Measurements from ENCODE around the gene RBBP8NL. TPM values are rescaled to one million over a fixed set of nuclear protein-coding genes. Genes with fewer than 3 reads are reported as not detected.

The RBBP8NL gene
- total and polyA plus RNA-seq, 2 of the 8 experiments (the other 6 are each of a cell fraction or from before 2014, with no cell fraction given), result 0.43 to 0.48 TPM

- no peaks in the 10 kb centered on the region for H3K23me2 ChIP-seq (ENCODE audit: low read depth, low read length)
- no peak overlapping the region for H2BK120ac ChIP-seq (replicated peaks; ENCODE audit: low read depth, low read length)
- H3K4me2 ChIP-seq (ENCODE audit: insufficient read depth in 1 of 2, low read depth in 2 of 2, low read length in 2 of 2), result no peak overlapping the region
- 91% methylated on average over 25 of the region's 25 CpGs; no CpG with 5 or more reads in 1 of the 2 experiments for WGBS, 2 experiments (ENCODE audit: extremely low coverage in 1 of 2, insufficient coverage in 1 of 2, insufficient read length in 1 of 2, insufficient replicate concordance in 2 of 2, low coverage in 1 of 2, low lambda C conversion rate in 2 of 2, missing lambda C conversion rate in 1 of 2)
- H3K4me3 ChIP-seq (ENCODE audit: extremely low read depth in 1 of 4, insufficient read depth in 2 of 4, low read depth in 3 of 4, low read length in 4 of 4), result no peak overlapping the region
- no peak overlapping the region for H2BK20ac ChIP-seq (ENCODE audit: low read length)
- peaks cover 0 to 2% of the 10 kb centered on the region in 2 experiments for H4K20me1 ChIP-seq (replicated peaks in 1 of 2; ENCODE audit: control insufficient read depth in 1 of 2, insufficient read depth in 2 of 2, low read length in 2 of 2)
- no peak overlapping the region for H2BK5ac ChIP-seq (ENCODE audit: low read depth, low read length)
- FAIRE-seq (no peak), DNase-seq (ENCODE audit: low read depth in 1 of 2, low spot score in 2 of 2) (no peak)
- no peak overlapping the region for H2AK5ac ChIP-seq (ENCODE audit: low read depth, low read length)
- H3K56ac ChIP-seq (replicated peaks; ENCODE audit: insufficient read length, low read depth, low read length), result no peak overlapping the region
- H3K4ac ChIP-seq (replicated peaks; ENCODE audit: insufficient read length, low read depth, low read length), result no peak overlapping the region
- no peak overlapping the region for H2BK12ac ChIP-seq (ENCODE audit: low read depth, low read length)
- H3K27ac ChIP-seq (ENCODE audit: low read depth, low read length), result no peak overlapping the region
- no peaks in the 10 kb centered on the region for H3K36me3 ChIP-seq (ENCODE audit: control insufficient read depth in 2 of 4, insufficient read depth in 4 of 4, low read length in 3 of 4)
- H3K9me3 ChIP-seq (ENCODE audit: insufficient read depth in 2 of 2, low read depth in 1 of 2, low read length in 1 of 2), result no peaks in the 10 kb centered on the region
- no peak overlapping the region for H3K18ac ChIP-seq (ENCODE audit: extremely low read depth, low read length)
- H3K4me1 ChIP-seq (replicated peaks in 1 of 4; ENCODE audit: control insufficient read depth in 3 of 4, insufficient read depth in 4 of 4, low read length in 3 of 4), result no peaks in the 10 kb centered on the region
- CTCF ChIA-PET (ENCODE audit: partially characterized antibody), result interaction anchor here (1.0 to 1.3 kb wide), 3 partner anchors 44 to 53 kb away, joined by 3 read pairs; no protein-coding TSS in a partner anchor
- no peak overlapping the region for H2BK15ac ChIP-seq (ENCODE audit: low read length)
- no peak overlapping the region for H3K23ac ChIP-seq (ENCODE audit: insufficient read length)
- POLR2A ChIA-PET (ENCODE audit: partially characterized antibody), result no interaction called here
- no peaks in the 10 kb centered on the region for H3K79me1 ChIP-seq (ENCODE audit: low read depth, low read length)
- no peak overlapping the region for H3K9ac ChIP-seq (replicated peaks in 1 of 4; ENCODE audit: extremely low read depth in 1 of 4, low read depth in 3 of 4, low read length in 3 of 4)
- H3K14ac ChIP-seq (ENCODE audit: insufficient read length), result no peak overlapping the region
- H3K27me3 ChIP-seq (replicated peaks in 1 of 4; ENCODE audit: control insufficient read depth in 3 of 4, extremely low read depth in 1 of 4, insufficient read depth in 3 of 4, low read length in 3 of 4), result no peaks in the 10 kb centered on the region
- no peak overlapping the region; the same call in 1 of the 2 replicates for H4K8ac ChIP-seq (ENCODE audit: extremely low read depth, insufficient read depth, low read length)
- H3K79me2 ChIP-seq (ENCODE audit: control insufficient read depth in 1 of 2, insufficient read depth in 2 of 2, low read length in 2 of 2), result no peaks in the 10 kb centered on the region
- H4K5ac ChIP-seq (ENCODE audit: insufficient read length, low read depth, low read length), result no peak overlapping the region
- H2AFZ ChIP-seq (ENCODE audit: low read length), result no peak overlapping the region
- no peak overlapping the region for H4K91ac ChIP-seq (replicated peaks; ENCODE audit: insufficient read length, low read length)
- TF ChIP-seq RXRA (IDR thresholded peaks at IDR 0.05; ENCODE audit: insufficient read depth, low read depth, low read length) (no peak), SIX5 (IDR thresholded peaks at IDR 0.05; ENCODE audit: low read depth, low read length) (no peak), EZH2 (IDR thresholded peaks at IDR 0.05; ENCODE audit: low read depth, low read length, severe bottlenecking) (no peak), ZNF274 (IDR thresholded peaks at IDR 0.05; ENCODE audit: borderline replicate concordance, extremely low read depth, low read length) (no peak), POU5F1 (IDR thresholded peaks at IDR 0.05; ENCODE audit: low read depth, low read length) (no peak), HDAC2 (IDR thresholded peaks at IDR 0.05; ENCODE audit: borderline replicate concordance in 1 of 2, low read depth in 2 of 2, low read length in 2 of 2) (no peak), BACH1 (IDR thresholded peaks at IDR 0.05; ENCODE audit: low read length) (no peak)
- TF ChIP-seq, protein P1, sequence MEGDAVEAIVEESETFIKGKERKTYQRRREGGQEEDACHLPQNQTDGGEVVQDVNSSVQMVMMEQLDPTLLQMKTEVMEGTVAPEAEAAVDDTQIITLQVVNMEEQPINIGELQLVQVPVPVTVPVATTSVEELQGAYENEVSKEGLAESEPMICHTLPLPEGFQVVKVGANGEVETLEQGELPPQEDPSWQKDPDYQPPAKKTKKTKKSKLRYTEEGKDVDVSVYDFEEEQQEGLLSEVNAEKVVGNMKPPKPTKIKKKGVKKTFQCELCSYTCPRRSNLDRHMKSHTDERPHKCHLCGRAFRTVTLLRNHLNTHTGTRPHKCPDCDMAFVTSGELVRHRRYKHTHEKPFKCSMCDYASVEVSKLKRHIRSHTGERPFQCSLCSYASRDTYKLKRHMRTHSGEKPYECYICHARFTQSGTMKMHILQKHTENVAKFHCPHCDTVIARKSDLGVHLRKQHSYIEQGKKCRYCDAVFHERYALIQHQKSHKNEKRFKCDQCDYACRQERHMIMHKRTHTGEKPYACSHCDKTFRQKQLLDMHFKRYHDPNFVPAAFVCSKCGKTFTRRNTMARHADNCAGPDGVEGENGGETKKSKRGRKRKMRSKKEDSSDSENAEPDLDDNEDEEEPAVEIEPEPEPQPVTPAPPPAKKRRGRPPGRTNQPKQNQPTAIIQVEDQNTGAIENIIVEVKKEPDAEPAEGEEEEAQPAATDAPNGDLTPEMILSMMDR (IDR thresholded peaks at IDR 0.05; ENCODE audit: control extremely low read depth in 1 of 3, insufficient read depth in 1 of 3, low read depth in 1 of 3, low read length in 3 of 3), result no peak
Measured at GRCh38 chr20:62463651-62464424, 36.5 kb upstream of the RBBP8NL start.

Measured in H1 (cell line).